K562 (cell line): ENCODE results near the gene ZNF485. TPM values are rescaled to one million over a fixed set of nuclear protein-coding genes. Genes with fewer than 3 reads are reported as not detected.

ENCODE experiments used
- ARNT ChIP-seq, 2 experiments: fragments of 450-650 bp; IDR thresholded peaks; 2 replicates each; pipeline ENCODE4 v1.6.1; 2016; ENCODE audit warnings: mild to moderate bottlenecking in 1 of 2
- BCLAF1 ChIP-seq, 2 experiments: fragments of 450-650 bp in 1 of 2; IDR thresholded peaks; 2 replicates each; pipeline ENCODE4 v1.6.1; 2011 to 2017; ENCODE audit warnings: low read depth in 2 of 2, antibody characterized with exemption in 1 of 2, borderline replicate concordance in 1 of 2, low read length in 1 of 2, mild to moderate bottlenecking in 1 of 2, mixed read lengths in 1 of 2; ENCODE audit not compliant: control insufficient read depth in 1 of 2
- CHD4 ChIP-seq: fragments of 200-600 bp; sonication (generic); IDR thresholded peaks from 3 replicates; pipeline ENCODE4 v1.6.1; 2012; ENCODE audit warnings: low read depth, mild to moderate bottlenecking, mixed read lengths, low read length, inconsistent platforms; ENCODE audit not compliant: insufficient read depth, insufficient replicate concordance, poor library complexity, severe bottlenecking
- DIDO1 ChIP-seq: fragments of 450-650 bp; IDR thresholded peaks from 2 replicates; pipeline ENCODE4 v1.6.1; 2016; ENCODE audit warnings: low read depth, missing biosample characterization, missing genetic modification characterization
- DMBX1 ChIP-seq: fragments of 250-450 bp; sonication (Bioruptor Pico); IDR thresholded peaks from 2 replicates; pipeline ENCODE4 v1.8.0; 2022; ENCODE audit warnings: inconsistent platforms, mild to moderate bottlenecking, moderate library complexity, borderline replicate concordance
- FOXK1 ChIP-seq: sonication (generic); formaldehyde crosslinking; IDR thresholded peaks from 2 replicates; pipeline ENCODE4 v1.8.0; 2022; ENCODE audit warnings: missing genetic modification reagents, mild to moderate bottlenecking, borderline replicate concordance
- FOXM1 ChIP-seq, 2 experiments: fragments of 450-650 bp in 1 of 2; sonication (generic) in 1 of 2; formaldehyde crosslinking in 1 of 2; IDR thresholded peaks; 2 replicates each; pipeline versions ENCODE4 v1.6.1 to v1.9.0; 2017 to 2022; ENCODE audit warnings: low read depth in 2 of 2, mild to moderate bottlenecking in 2 of 2, missing genetic modification reagents in 1 of 2, moderate library complexity in 1 of 2
- FOXP4 ChIP-seq: sonication (generic); formaldehyde crosslinking; IDR thresholded peaks from 2 replicates; pipeline ENCODE4 v1.8.0; 2022; ENCODE audit warnings: mild to moderate bottlenecking, missing genetic modification reagents, borderline replicate concordance
- GABPB1 ChIP-seq: sonication (generic); formaldehyde crosslinking; IDR thresholded peaks from 2 replicates; pipeline ENCODE4 v1.8.0; 2022; ENCODE audit warnings: mild to moderate bottlenecking, missing genetic modification reagents
- GATAD2A ChIP-seq: fragments of 450-650 bp; IDR thresholded peaks from 2 replicates; pipeline ENCODE4 v1.6.1; 2017
- GMEB1 ChIP-seq: fragments of 250-450 bp; sonication (Bioruptor Pico); IDR thresholded peaks from 2 replicates; pipeline ENCODE4 v1.4.0; 2020; ENCODE audit warnings: mild to moderate bottlenecking
- ILF3 ChIP-seq: fragments of 450-650 bp; IDR thresholded peaks from 2 replicates; pipeline ENCODE4 v1.6.1; 2018; ENCODE audit warnings: antibody characterized with exemption, mild to moderate bottlenecking, moderate library complexity, borderline replicate concordance
- MAZ ChIP-seq, 2 experiments: fragments of 450-650 bp in 1 of 2; sonication (generic) in 1 of 2; formaldehyde crosslinking; IDR thresholded peaks in 1 of 2; conservative IDR thresholded peaks in 1 of 2; 2 replicates each; pipeline versions ENCODE4 v1.4.0 to v1.5.0; 2020; ENCODE audit warnings: mild to moderate bottlenecking in 1 of 2, missing genetic modification reagents in 1 of 2
- MCM3 ChIP-seq: fragments of 450-650 bp; IDR thresholded peaks from 2 replicates; pipeline ENCODE4 v1.6.1; 2016
- MCM7 ChIP-seq, 2 experiments: fragments of 450-650 bp; IDR thresholded peaks; 2 replicates each; pipeline ENCODE4 v1.6.1; 2016 to 2018
- SMAD2 ChIP-seq: fragments of 150-350 bp; IDR thresholded peaks from 2 replicates; pipeline ENCODE4 v1.6.1; 2014; ENCODE audit warnings: low read depth, mild to moderate bottlenecking, low read length
- SRSF9 ChIP-seq: fragments of 200-400 bp; formaldehyde crosslinking; IDR thresholded peaks from 2 replicates; pipeline ENCODE4 v1.6.1; 2017; ENCODE audit warnings: low read depth, low read length, borderline replicate concordance
- ZFX ChIP-seq: sonication (generic); formaldehyde crosslinking; IDR thresholded peaks from 2 replicates; pipeline ENCODE4 v1.8.0; 2022; ENCODE audit warnings: mild to moderate bottlenecking, missing genetic modification reagents, moderate library complexity
- ZNF431 ChIP-seq: sonication (generic); formaldehyde crosslinking; IDR thresholded peaks from 2 replicates; pipeline ENCODE4 v1.8.0; 2022; ENCODE audit warnings: mild to moderate bottlenecking, missing genetic modification reagents
- ZNF583 ChIP-seq: fragments of 250-450 bp; sonication (Bioruptor Pico); IDR thresholded peaks from 2 replicates; pipeline ENCODE4 v1.4.0; 2020
- polyA plus RNA-seq, 8 experiments: library from polyadenylated mRNA; depleted of rRNA in 4 of 8; stranded (reverse) in 5 of 8; unstranded in 3 of 8; fragments of >200 nt; fragmentation: Nextera tagmentation in 2 of 8; fragmentation: Illumina TruSeq in 1 of 8; extraction: Ambion mirVana in 2 of 8; extraction: Trizol in 1 of 8; gene quantifications; 2 replicates each; pipeline versions ENCODE4 v1.2.1 to v1.2.3, GENCODE V29; 2011 to 2014; ENCODE audit warnings: inconsistent platforms in 1 of 8, missing spikeins in 1 of 8
- total RNA-seq, 7 experiments: library from RNA; depleted of rRNA in 6 of 7; stranded (reverse); fragments of >200 nt in 6 of 7; fragmentation: Illumina TruSeq in 2 of 7; extraction: Trizol in 2 of 7; gene quantifications; 2 replicates each; pipeline versions ENCODE4 v1.2.1 to v1.2.3, GENCODE V29; 2011 to 2021; ENCODE audit warnings: low replicate concordance in 1 of 7

The ZNF485 gene
- total and polyA plus RNA-seq, 9 of the 15 experiments (the other 6 are each of a cell fraction or from before 2014, with no cell fraction given): 8.0 to 18.7 (median 11.9) TPM

- TF ChIP-seq FOXP4 (CRISPR knock-in tag): peak; percentile 98
- TF ChIP-seq DIDO1 (tag): peak; percentile 64; the same call in 1 of the 2 replicates
- TF ChIP-seq ZNF431 (CRISPR knock-in tag): peak; percentile 95
- TF ChIP-seq SMAD2: no peak
- peak; percentile 59 to 92; a peak in 3 of 4 replicates for TF ChIP-seq MAZ (CRISPR knock-in tag; conservative IDR thresholded peaks at IDR 0.05 in 1 of 2, IDR thresholded peaks at IDR 0.05 in 1 of 2)
- TF ChIP-seq MCM7 (IDR thresholded peaks at IDR 0.05): no peak
- TF ChIP-seq GMEB1 (CRISPR knock-in tag): peak; percentile 83
- no peak for TF ChIP-seq FOXK1 (CRISPR knock-in tag)
- no peak for TF ChIP-seq MCM3
- no peak for TF ChIP-seq FOXM1 (IDR thresholded peaks at IDR 0.05; ENCODE audit: low read depth)
- TF ChIP-seq FOXM1 (CRISPR knock-in tag; IDR thresholded peaks at IDR 0.05; ENCODE audit: low read depth): no peak
- TF ChIP-seq CHD4: no peak
- TF ChIP-seq ARNT (IDR thresholded peaks at IDR 0.05): peak in 1 of 2 experiments; percentile 27; a peak in 1 of 4 replicates
- no peak for TF ChIP-seq GATAD2A
- no peak; the same call in 1 of the 2 replicates for TF ChIP-seq ILF3
- peak; percentile 82 for TF ChIP-seq ZFX
- TF ChIP-seq ZNF583 (CRISPR knock-in tag): peak; percentile 54; the same call in 1 of the 2 replicates
- no peak for TF ChIP-seq SRSF9
- peak; percentile 97 for TF ChIP-seq GABPB1
- no peak for TF ChIP-seq BCLAF1 (IDR thresholded peaks at IDR 0.05; ENCODE audit: borderline replicate concordance in 1 of 2, control insufficient read depth in 1 of 2, low read depth in 2 of 2, low read length in 1 of 2)
- TF ChIP-seq DMBX1 (CRISPR knock-in tag): no peak
Observed at GRCh38 chr10:43574001-43574892, 32.0 kb upstream of the ZNF485 start, which contains the start of gene ZNF239 (continued).
